Caco-2 (cell line): Measurements from ENCODE around the gene IQUB. TPM values are rescaled to one million over a fixed set of nuclear protein-coding genes. Genes with fewer than 3 reads are reported as not detected.

ENCODE experiments used
- BruUV-seq: library from RNA; stranded (reverse); fragments of 400-500 nt; replicated peaks from 2 replicates; lab custom pipeline; 2021; lab: Mats Ljungman, UMichigan
- CTCF ChIA-PET: fragments of 300-600 bp; sonication (Branson Sonifier 250); formaldehyde crosslinking; loops from one replicate; lab custom pipeline; 2022; ENCODE audit warnings: antibody characterized with exemption; lab: Charles Lee
- POLR2A ChIA-PET: fragments of 300-600 bp; sonication (Branson Sonifier 250); formaldehyde crosslinking; loops from one replicate; lab custom pipeline; 2022; ENCODE audit warnings: antibody characterized with exemption; lab: Charles Lee
- DNase-seq, 2 experiments: peaks; one replicate each; pipeline versions ENCODE4 v3.0.0 to v3.0.0-alpha.2; 2020 to 2022
- H3K27me3 ChIP-seq: replicated peaks from 2 replicates; pipeline ENCODE4 v1.6.0; 2011; ENCODE audit warnings: low read length; ENCODE audit not compliant: control insufficient read depth, insufficient read depth
- H3K36me3 ChIP-seq: 2 replicates; pipeline ENCODE4 v1.5.1; 2011; ENCODE audit warnings: low read length; ENCODE audit not compliant: control insufficient read depth, insufficient read depth
- H3K4me1 ChIP-seq: fragments of 250-450 bp; sonication (Bioruptor Pico); 2 replicates; pipeline ENCODE4 v1.5.1; 2020; ENCODE audit warnings: mild to moderate bottlenecking
- H3K4me3 ChIP-seq: 2 replicates; pipeline ENCODE4 v1.5.1; 2011; ENCODE audit warnings: low read depth, mild to moderate bottlenecking, control low read depth, low read length
- H3K9me3 ChIP-seq: fragments of 250-450 bp; sonication (Bioruptor Pico); 2 replicates; pipeline ENCODE4 v1.5.1; 2020; ENCODE audit warnings: mild to moderate bottlenecking, moderate library complexity
- H3K27ac Mint-ChIP-seq: one replicate; pipeline ENCODE4 v1.8.0; 2022; ENCODE audit warnings: mixed read lengths; ENCODE audit not compliant: unreplicated experiment
- H3K27me3 Mint-ChIP-seq: one replicate; pipeline ENCODE4 v1.8.0; 2022; ENCODE audit warnings: mixed read lengths; ENCODE audit not compliant: insufficient read depth, unreplicated experiment
- H3K36me3 Mint-ChIP-seq: one replicate; pipeline ENCODE4 v1.8.0; 2022; ENCODE audit warnings: mild to moderate bottlenecking, mixed read lengths; ENCODE audit not compliant: insufficient read depth, unreplicated experiment
- H3K4me1 Mint-ChIP-seq: one replicate; pipeline ENCODE4 v1.8.0; 2022; ENCODE audit warnings: low read depth, mixed read lengths; ENCODE audit not compliant: unreplicated experiment
- H3K4me3 Mint-ChIP-seq: one replicate; pipeline ENCODE4 v1.8.0; 2022; ENCODE audit warnings: mild to moderate bottlenecking, moderate library complexity, mixed read lengths; ENCODE audit not compliant: unreplicated experiment
- H3K9me3 Mint-ChIP-seq: one replicate; pipeline ENCODE4 v1.8.0; 2022; ENCODE audit warnings: mixed read lengths; ENCODE audit not compliant: unreplicated experiment
- CTCF ChIP-seq, 2 experiments: fragments of 200-600 bp in 1 of 2; IDR thresholded peaks; 1 replicate in 1 of 2; 2 replicates in 1 of 2; pipeline versions ENCODE4 v1.5.1 to v1.8.0; 2011 to 2022; ENCODE audit warnings: antibody characterized with exemption in 1 of 2, control low read depth in 1 of 2, inconsistent platforms in 1 of 2, low read depth in 1 of 2, low read length in 1 of 2, mild to moderate bottlenecking in 1 of 2, moderate library complexity in 1 of 2; ENCODE audit not compliant: insufficient read depth in 1 of 2, severe bottlenecking in 1 of 2, unreplicated experiment in 1 of 2
- intact Hi-C: fragments of 100-400 bp; cut with micrococcal nuclease; formaldehyde crosslinking; loops from one replicate; pipeline ENCODE4 v1.10.0; 2022; ENCODE audit not compliant: unreplicated experiment
- total RNA-seq: library from RNA; stranded (reverse); gene quantifications from 2 replicates; pipeline ENCODE4 v1.2.3, GENCODE V29; 2022

The IQUB gene
- total RNA-seq, 1 experiment from 2014 or later: 0.39 TPM

GRCh38 chr7:123571187-123571586, 36.8 kb upstream of the IQUB start:
- H3K4me3 Mint-ChIP-seq: no peak overlapping the region
- intact Hi-C loops: no loop called here
- Histone ChIP-seq H3K27me3 (no peaks in the 10 kb centered on the region), H3K36me3 (no peaks in the 10 kb centered on the region), H3K4me1 (no peaks in the 10 kb centered on the region), H3K9me3 (no peaks in the 10 kb centered on the region), H3K4me3 (no peak overlapping the region)
- H3K27me3 Mint-ChIP-seq: peaks cover 9% of the 10 kb centered on the region
- no peaks in the 10 kb centered on the region for H3K9me3 Mint-ChIP-seq
- no peak for DNase-seq
- POLR2A ChIA-PET: no interaction called here
- no peaks in the 10 kb centered on the region for H3K36me3 Mint-ChIP-seq
- no peaks in the 10 kb centered on the region for H3K4me1 Mint-ChIP-seq
- no TSS peak for BruUV-seq
- no peak overlapping the region for H3K27ac Mint-ChIP-seq
- TF ChIP-seq CTCF (IDR thresholded peaks at IDR 0.05; ENCODE audit: insufficient read depth in 1 of 2, low read depth in 1 of 2, low read length in 1 of 2, severe bottlenecking in 1 of 2, unreplicated experiment in 1 of 2): no peak
- CTCF ChIA-PET: no interaction called here

- intact Hi-C loops: no loop called here
- POLR2A ChIA-PET: no interaction called here
- H3K27ac Mint-ChIP-seq: no peak overlapping the region
These were observed 36.2 kb upstream of the IQUB start for GRCh38 chr7:123570390-123571182.

More at GRCh38 chr7:123570390-123571182, 36.2 kb upstream of the IQUB start:
- no TSS peak for BruUV-seq
- no peak for TF ChIP-seq CTCF (IDR thresholded peaks at IDR 0.05; ENCODE audit: insufficient read depth in 1 of 2, low read depth in 1 of 2, low read length in 1 of 2, severe bottlenecking in 1 of 2, unreplicated experiment in 1 of 2)
- H3K36me3 Mint-ChIP-seq: no peaks in the 10 kb centered on the region
- Histone ChIP-seq H3K27me3 (no peaks in the 10 kb centered on the region), H3K36me3 (no peaks in the 10 kb centered on the region), H3K4me1 (no peaks in the 10 kb centered on the region), H3K4me3 (no peak overlapping the region), H3K9me3 (no peaks in the 10 kb centered on the region)
- no peaks in the 10 kb centered on the region for H3K4me1 Mint-ChIP-seq
- no peak for DNase-seq
- peaks cover 8% of the 10 kb centered on the region for H3K27me3 Mint-ChIP-seq
- no peak overlapping the region for H3K4me3 Mint-ChIP-seq
- no peaks in the 10 kb centered on the region for H3K9me3 Mint-ChIP-seq
- CTCF ChIA-PET: no interaction called here
